HG03442 (cell line): ENCODE results near the gene MAP3K14.

Source experiments
- ATAC-seq: cut with Tn5 transposase; IDR thresholded peaks from one replicate; pipeline ENCODE4 v1.9.1; 2021; ENCODE audit warnings: mild to moderate bottlenecking, moderate library complexity; ENCODE audit not compliant: unreplicated experiment

MAP3K14 gene

GRCh38 chr17:45317111-45317928 lies 500 bp upstream of the MAP3K14 start:
- peak; percentile 70 for ATAC-seq

GRCh38 chr17:45315648-45316433 lies 979 bp downstream of the MAP3K14 start:
- no peak for ATAC-seq

- ATAC-seq, result no peak
These were observed 1.8 kb downstream of the MAP3K14 start for GRCh38 chr17:45314741-45315647.

- no peak for ATAC-seq
These were observed 2.7 kb downstream of the MAP3K14 start for GRCh38 chr17:45313996-45314740.

GRCh38 chr17:45313421-45313771 lies 3.4 kb downstream of the MAP3K14 start:
- ATAC-seq, result no peak

- ATAC-seq, result no peak
These were observed 4.1 kb downstream of the MAP3K14 start for GRCh38 chr17:45312477-45313420.

- no peak for ATAC-seq
These were observed 4.9 kb downstream of the MAP3K14 start for GRCh38 chr17:45311760-45312476.

GRCh38 chr17:45311401-45311759 lies 5.4 kb downstream of the MAP3K14 start:
- no peak for ATAC-seq

- ATAC-seq, result no peak
These were observed 6.2 kb downstream of the MAP3K14 start for GRCh38 chr17:45310380-45311324.

GRCh38 chr17:45309400-45309799 lies 7.4 kb downstream of the MAP3K14 start:
- no peak for ATAC-seq

- no peak for ATAC-seq
These were observed 8.0 kb downstream of the MAP3K14 start for GRCh38 chr17:45308840-45309239.

GRCh38 chr17:45308016-45308365 lies 8.8 kb downstream of the MAP3K14 start:
- ATAC-seq, result no peak

GRCh38 chr17:45307290-45308015 lies 9.4 kb downstream of the MAP3K14 start:
- ATAC-seq, result no peak

- ATAC-seq, result no peak
These were observed 10.2 kb downstream of the MAP3K14 start for GRCh38 chr17:45306623-45307022.

- no peak for ATAC-seq
These were observed 10.7 kb downstream of the MAP3K14 start for GRCh38 chr17:45306094-45306493.

GRCh38 chr17:45305530-45306087 lies 11.2 kb downstream of the MAP3K14 start:
- no peak for ATAC-seq

GRCh38 chr17:45302649-45303173 lies 14.1 kb downstream of the MAP3K14 start:
- ATAC-seq, result peak; percentile 52
